Fibroblast of lung (primary cell): ENCODE data around the gene MON1A.

ENCODE experiments used
- CTCF ChIP-seq, 2 donors: IDR thresholded peaks in 1 of 2; conservative IDR thresholded peaks in 1 of 2; 1 replicate in 1 of 2; 2 replicates in 1 of 2; pipeline ENCODE4 v1.5.1; 2011 to 2012; ENCODE audit warnings: low read length in 2 of 2, control low read depth in 1 of 2, inconsistent platforms in 1 of 2, low read depth in 1 of 2, mild to moderate bottlenecking in 1 of 2
- EZH2 ChIP-seq: IDR thresholded peaks from 2 replicates; pipeline ENCODE4 v1.5.1; 2012; ENCODE audit warnings: low read length, control low read depth, mild to moderate bottlenecking; ENCODE audit errors: missing control alignments

- TF ChIP-seq CTCF (conservative IDR thresholded peaks at IDR 0.05 in 1 of 2, IDR thresholded peaks at IDR 0.05 in 1 of 2; ENCODE audit: low read depth in 1 of 2, low read length in 2 of 2) = no peak
- no peak for TF ChIP-seq EZH2
These were observed 60.0 kb downstream of the MON1A start, which contains the start of gene CAMKV for GRCh38 chr3:49869525-49870126.
